ENCODE measurements around the gene MROH2A.
"Not testable (repeated sequence)": the region's sequence is repeated elsewhere in the genome, so short reads cannot be mapped to it uniquely, and the experiment has no call there.

DNA sequence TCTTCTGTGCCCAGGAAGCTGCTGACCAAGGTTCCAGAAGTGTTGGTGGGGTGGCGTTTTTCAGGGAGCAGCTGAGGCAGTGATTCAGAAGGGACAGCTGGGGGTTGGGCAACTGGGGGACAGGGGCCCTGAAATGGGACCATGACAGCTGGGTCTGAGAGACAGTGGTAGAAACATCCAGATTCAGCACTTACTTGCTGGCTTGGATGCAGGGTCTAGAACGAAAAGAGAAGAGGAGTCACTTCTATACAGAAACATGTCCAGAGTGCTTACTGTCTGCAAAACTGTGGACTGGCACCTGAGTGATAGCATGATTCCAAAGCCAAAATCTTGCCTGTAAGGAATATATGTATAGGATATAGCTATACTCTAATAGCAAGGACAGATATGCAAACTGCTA lies 32.3 kb upstream of the MROH2A start:
- TF ChIP-seq, protein P1, sequence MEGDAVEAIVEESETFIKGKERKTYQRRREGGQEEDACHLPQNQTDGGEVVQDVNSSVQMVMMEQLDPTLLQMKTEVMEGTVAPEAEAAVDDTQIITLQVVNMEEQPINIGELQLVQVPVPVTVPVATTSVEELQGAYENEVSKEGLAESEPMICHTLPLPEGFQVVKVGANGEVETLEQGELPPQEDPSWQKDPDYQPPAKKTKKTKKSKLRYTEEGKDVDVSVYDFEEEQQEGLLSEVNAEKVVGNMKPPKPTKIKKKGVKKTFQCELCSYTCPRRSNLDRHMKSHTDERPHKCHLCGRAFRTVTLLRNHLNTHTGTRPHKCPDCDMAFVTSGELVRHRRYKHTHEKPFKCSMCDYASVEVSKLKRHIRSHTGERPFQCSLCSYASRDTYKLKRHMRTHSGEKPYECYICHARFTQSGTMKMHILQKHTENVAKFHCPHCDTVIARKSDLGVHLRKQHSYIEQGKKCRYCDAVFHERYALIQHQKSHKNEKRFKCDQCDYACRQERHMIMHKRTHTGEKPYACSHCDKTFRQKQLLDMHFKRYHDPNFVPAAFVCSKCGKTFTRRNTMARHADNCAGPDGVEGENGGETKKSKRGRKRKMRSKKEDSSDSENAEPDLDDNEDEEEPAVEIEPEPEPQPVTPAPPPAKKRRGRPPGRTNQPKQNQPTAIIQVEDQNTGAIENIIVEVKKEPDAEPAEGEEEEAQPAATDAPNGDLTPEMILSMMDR (IDR thresholded peaks at IDR 0.05 in 8 of 11, conservative IDR thresholded peaks at IDR 0.05 in 3 of 11): not testable (repeated sequence)
- not testable (repeated sequence) for TF ChIP-seq POLR2A (IDR thresholded peaks at IDR 0.05)

Measured in spleen (tissue), 7 donors.